ENCODE data around the gene SEMA6A. TPM values are rescaled to one million over a fixed set of nuclear protein-coding genes. Genes with fewer than 3 reads are reported as not detected.
"Not testable (repeated sequence)": the region's sequence is repeated elsewhere in the genome, so short reads cannot be mapped to it uniquely, and the experiment has no call there.

Gene SEMA6A
- total RNA-seq, 1 experiment from 2014 or later = 39.0 TPM

GRCh38 chr5:116562669-116563068 is 12.0 kb downstream of the SEMA6A start:
- in situ Hi-C loops (cut with HindIII; ENCODE audit: low pct_unique_long_range_greater_than_20kb, low sequenced_read_pairs) = no loop called here
- no peak for DNase-seq (ENCODE audit: low read depth, low spot score)

GRCh38 chr5:116561658-116562057 is 13.0 kb downstream of the SEMA6A start:
- in situ Hi-C loops (cut with HindIII; ENCODE audit: low pct_unique_long_range_greater_than_20kb, low sequenced_read_pairs) = no loop called here
- DNase-seq (ENCODE audit: low read depth, low spot score) = no peak

- in situ Hi-C loops (cut with HindIII; ENCODE audit: low pct_unique_long_range_greater_than_20kb, low sequenced_read_pairs) = no loop called here
- no peak for DNase-seq (ENCODE audit: low read depth, low spot score)
Measured at GRCh38 chr5:116559673-116560164, 14.9 kb downstream of the SEMA6A start.

GRCh38 chr5:116559239-116559638 is 15.4 kb downstream of the SEMA6A start:
- in situ Hi-C loops (cut with HindIII; ENCODE audit: low pct_unique_long_range_greater_than_20kb, low sequenced_read_pairs) = no loop called here
- DNase-seq (ENCODE audit: low read depth, low spot score) = no peak

- in situ Hi-C loops (cut with HindIII; ENCODE audit: low pct_unique_long_range_greater_than_20kb, low sequenced_read_pairs) = no loop called here
- DNase-seq (ENCODE audit: low read depth, low spot score) = peak; percentile 62
Measured at GRCh38 chr5:116557669-116558271, 16.9 kb downstream of the SEMA6A start.

- in situ Hi-C loops (cut with HindIII; ENCODE audit: low pct_unique_long_range_greater_than_20kb, low sequenced_read_pairs) = no loop called here
- no peak for DNase-seq (ENCODE audit: low read depth, low spot score)
Measured at GRCh38 chr5:116554764-116555163, 19.9 kb downstream of the SEMA6A start.

GRCh38 chr5:116553366-116553765 is 21.3 kb downstream of the SEMA6A start:
- in situ Hi-C loops (cut with HindIII; ENCODE audit: low pct_unique_long_range_greater_than_20kb, low sequenced_read_pairs) = no loop called here

GRCh38 chr5:116550082-116550481 is 24.5 kb downstream of the SEMA6A start:
- in situ Hi-C loops (cut with HindIII; ENCODE audit: low pct_unique_long_range_greater_than_20kb, low sequenced_read_pairs) = no loop called here

More at GRCh38 chr5:116553366-116553765, 21.3 kb downstream of the SEMA6A start:
- DNase-seq (ENCODE audit: low read depth, low spot score) = peak; percentile 72

GRCh38 chr5:116546743-116547124 is 27.9 kb downstream of the SEMA6A start:
- in situ Hi-C loops (cut with HindIII; ENCODE audit: low pct_unique_long_range_greater_than_20kb, low sequenced_read_pairs) = no loop called here
- no peak for DNase-seq (ENCODE audit: low read depth, low spot score)

More at GRCh38 chr5:116550082-116550481, 24.5 kb downstream of the SEMA6A start:
- DNase-seq (ENCODE audit: low read depth, low spot score) = no peak

GRCh38 chr5:116546033-116546742 is 28.4 kb downstream of the SEMA6A start:
- DNase-seq (ENCODE audit: low read depth, low spot score) = no peak
- in situ Hi-C loops (cut with HindIII; ENCODE audit: low pct_unique_long_range_greater_than_20kb, low sequenced_read_pairs) = no loop called here

- DNase-seq (ENCODE audit: low read depth, low spot score); in situ Hi-C loops (cut with HindIII; ENCODE audit: low pct_unique_long_range_greater_than_20kb, low sequenced_read_pairs): not testable (repeated sequence)
Measured at GRCh38 chr5:116545465-116545864, 29.2 kb downstream of the SEMA6A start.

GRCh38 chr5:116544531-116545241 is 29.9 kb downstream of the SEMA6A start:
- in situ Hi-C loops (cut with HindIII; ENCODE audit: low pct_unique_long_range_greater_than_20kb, low sequenced_read_pairs) = no loop called here
- no peak for DNase-seq (ENCODE audit: low read depth, low spot score)

- no peak for DNase-seq (ENCODE audit: low read depth, low spot score)
- in situ Hi-C loops (cut with HindIII; ENCODE audit: low pct_unique_long_range_greater_than_20kb, low sequenced_read_pairs) = no loop called here
Measured at GRCh38 chr5:116543501-116543900, 31.1 kb downstream of the SEMA6A start.

- no peak for DNase-seq (ENCODE audit: low read depth, low spot score)
- in situ Hi-C loops (cut with HindIII; ENCODE audit: low pct_unique_long_range_greater_than_20kb, low sequenced_read_pairs) = no loop called here
Measured at GRCh38 chr5:116542619-116543018, 32.0 kb downstream of the SEMA6A start.

- in situ Hi-C loops (cut with HindIII; ENCODE audit: low pct_unique_long_range_greater_than_20kb, low sequenced_read_pairs) = no loop called here
- peak; percentile 55 for DNase-seq (ENCODE audit: low read depth, low spot score)
Measured at GRCh38 chr5:116539222-116539621, 35.4 kb downstream of the SEMA6A start.

GRCh38 chr5:116536316-116537083 is 38.1 kb downstream of the SEMA6A start:
- peak; percentile 90 for DNase-seq (ENCODE audit: low read depth, low spot score)
- in situ Hi-C loops (cut with HindIII; ENCODE audit: low pct_unique_long_range_greater_than_20kb, low sequenced_read_pairs) = no loop called here

GRCh38 chr5:116534964-116535651 is 39.5 kb downstream of the SEMA6A start:
- no peak for DNase-seq (ENCODE audit: low read depth, low spot score)
- in situ Hi-C loops (cut with HindIII; ENCODE audit: low pct_unique_long_range_greater_than_20kb, low sequenced_read_pairs) = no loop called here
